ENCODE results near the gene CCDC136. TPM values are rescaled to one million over a fixed set of nuclear protein-coding genes. Genes with fewer than 3 reads are reported as not detected.

The CCDC136 gene
- total RNA-seq, 1 donor from 2014 or later = 4.7 TPM

Small RNAs within 50 kb of the gene (small RNA-seq; reads per million reads assigned to genes)
- gene RN7SL81P = not detected

Other genes starting within 250 kb of the CCDC136 start
- gene GARIN1A, start 119.7 kb upstream of the CCDC136 start, total RNA-seq = 0.52 TPM
- 131 TPM for gene CALU, start 52.6 kb upstream of the CCDC136 start, total RNA-seq
- gene OPN1SW, start 16.2 kb upstream of the CCDC136 start, total RNA-seq = not detected
- 611 TPM for gene FLNC, start 38.4 kb downstream of the CCDC136 start, total RNA-seq
- 66.3 TPM for gene ATP6V1F, start 70.9 kb downstream of the CCDC136 start, total RNA-seq
- gene KCP, start 118.7 kb downstream of the CCDC136 start, total RNA-seq = under 0.01 TPM
- 2.6 TPM for gene IRF5, start 146.0 kb downstream of the CCDC136 start, total RNA-seq